SKM-1 (cell line): Measurements from ENCODE around the gene DOCK4.

Source experiments
- DNase-seq: peaks from one replicate; lab custom pipeline; 2025; ENCODE audit not compliant: unreplicated experiment; lab: John Stamatoyannopoulos, UW

The DOCK4 gene

GRCh38 chr7:112223310-112223709 lies 17.1 kb upstream of the DOCK4 start:
- no peak for DNase-seq

GRCh38 chr7:112220877-112221434 lies 14.8 kb upstream of the DOCK4 start:
- DNase-seq = no peak

DNA sequence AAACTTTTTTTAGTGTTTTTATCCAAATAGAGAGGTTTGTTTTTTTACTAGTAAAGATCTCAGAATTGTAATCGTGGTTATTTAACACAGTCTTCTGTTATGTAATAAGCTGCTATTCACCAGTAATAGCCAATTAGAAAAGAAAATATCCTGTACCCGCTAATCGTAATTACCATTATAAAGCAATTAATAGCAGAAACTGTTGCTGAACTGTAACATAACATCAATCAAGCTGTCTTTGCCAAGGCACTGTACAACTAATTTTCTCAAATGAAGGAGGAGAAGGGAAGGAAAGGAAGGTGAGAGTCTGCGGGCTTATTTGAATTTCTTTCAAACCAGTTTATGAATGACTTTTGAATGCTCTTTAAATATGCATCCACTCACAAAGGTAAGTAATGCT lies 9.6 kb upstream of the DOCK4 start:
- DNase-seq = no peak

DNA sequence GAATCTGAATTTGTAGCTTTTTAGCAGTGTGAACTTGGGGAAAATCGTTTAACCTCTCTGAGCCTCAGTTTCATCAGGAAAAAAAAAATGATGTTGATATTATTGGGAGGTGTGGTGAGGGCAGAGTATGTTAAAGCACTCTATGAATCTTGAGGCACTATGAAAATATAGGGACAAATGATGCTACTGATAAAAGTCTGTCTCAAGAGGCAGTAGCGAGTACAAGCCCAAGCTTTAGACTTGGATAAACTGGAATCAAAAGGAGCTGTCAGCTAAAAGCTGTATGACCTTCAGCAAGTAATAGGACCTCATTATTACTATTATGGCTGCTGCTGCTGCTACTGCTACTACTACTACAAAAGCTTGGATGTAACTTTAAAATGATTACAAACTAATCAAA lies 8.7 kb upstream of the DOCK4 start:
- DNase-seq = no peak

GRCh38 chr7:112214268-112214667 lies 8.1 kb upstream of the DOCK4 start:
- no peak for DNase-seq

DNA sequence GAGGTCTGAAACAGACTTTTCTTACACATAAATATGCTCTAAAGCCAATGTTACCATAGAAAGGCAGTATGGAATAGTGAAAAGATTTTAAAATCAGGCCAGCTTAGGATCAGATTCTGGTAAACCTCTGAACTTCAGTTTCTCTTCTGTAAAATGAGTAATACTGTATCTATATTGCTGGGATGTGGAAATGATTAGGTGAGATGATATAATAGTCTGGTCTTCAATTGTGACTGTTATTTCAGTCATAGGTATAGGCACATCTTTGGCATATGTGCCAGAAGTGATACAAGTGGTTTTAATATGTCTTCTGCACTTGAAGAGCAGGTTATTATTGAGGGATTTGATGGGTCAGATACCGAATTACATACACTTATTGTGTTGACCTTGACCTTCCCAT lies 7.5 kb upstream of the DOCK4 start:
- DNase-seq = no peak

GRCh38 chr7:112212571-112212970 lies 6.4 kb upstream of the DOCK4 start:
- no peak for DNase-seq

GRCh38 chr7:112211348-112211907 lies 5.2 kb upstream of the DOCK4 start:
- no peak for DNase-seq

DNA sequence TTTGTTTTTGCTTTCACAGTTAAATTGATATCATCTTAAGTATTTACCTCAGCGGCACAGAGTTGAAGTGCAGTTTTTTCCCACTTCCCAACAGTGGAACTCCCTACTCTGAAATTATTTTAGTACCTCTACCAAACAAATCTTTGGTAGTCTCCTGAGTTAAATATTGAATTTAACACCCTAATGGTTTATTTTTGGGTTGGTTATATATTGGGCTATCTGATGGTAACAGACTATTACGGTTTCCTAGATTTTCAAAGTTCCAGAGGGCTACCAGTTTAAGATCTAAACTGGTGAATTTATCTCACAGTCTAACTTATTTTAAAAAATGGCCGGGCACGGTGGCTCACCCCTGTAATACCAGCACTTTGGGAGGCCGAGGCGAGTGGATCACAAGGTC lies 1.6 kb upstream of the DOCK4 start:
- DNase-seq = no peak

DNA sequence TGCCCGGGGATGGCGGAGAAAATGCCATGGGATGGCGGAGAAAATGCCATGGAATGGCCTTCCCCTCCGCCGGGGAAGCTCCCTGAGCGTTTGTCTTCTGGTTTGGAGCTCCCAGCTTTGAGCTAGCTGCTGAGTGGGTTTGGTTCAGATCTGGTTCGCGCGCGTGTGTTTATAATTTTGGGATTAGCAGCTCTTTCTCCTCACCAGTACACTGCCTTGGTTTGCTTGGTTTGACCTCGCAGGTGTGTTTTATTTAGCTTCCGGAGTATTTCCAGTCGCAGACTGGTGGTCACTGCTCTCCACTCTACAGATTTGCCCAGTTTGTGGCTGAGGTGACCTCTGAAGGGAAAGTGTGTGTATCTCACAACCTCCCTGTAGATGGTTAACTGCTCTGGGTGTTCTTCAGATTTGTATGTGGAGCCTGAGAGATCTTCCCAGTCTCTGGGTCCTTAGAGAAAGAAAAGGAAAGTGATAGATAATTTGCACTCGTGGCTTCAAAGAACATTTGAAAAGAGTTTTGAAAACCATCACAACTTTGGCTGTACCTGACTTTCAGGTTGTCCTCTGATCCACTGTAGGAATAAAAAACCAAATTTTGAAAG lies 893 bp upstream of the DOCK4 start:
- DNase-seq = no peak

DNA sequence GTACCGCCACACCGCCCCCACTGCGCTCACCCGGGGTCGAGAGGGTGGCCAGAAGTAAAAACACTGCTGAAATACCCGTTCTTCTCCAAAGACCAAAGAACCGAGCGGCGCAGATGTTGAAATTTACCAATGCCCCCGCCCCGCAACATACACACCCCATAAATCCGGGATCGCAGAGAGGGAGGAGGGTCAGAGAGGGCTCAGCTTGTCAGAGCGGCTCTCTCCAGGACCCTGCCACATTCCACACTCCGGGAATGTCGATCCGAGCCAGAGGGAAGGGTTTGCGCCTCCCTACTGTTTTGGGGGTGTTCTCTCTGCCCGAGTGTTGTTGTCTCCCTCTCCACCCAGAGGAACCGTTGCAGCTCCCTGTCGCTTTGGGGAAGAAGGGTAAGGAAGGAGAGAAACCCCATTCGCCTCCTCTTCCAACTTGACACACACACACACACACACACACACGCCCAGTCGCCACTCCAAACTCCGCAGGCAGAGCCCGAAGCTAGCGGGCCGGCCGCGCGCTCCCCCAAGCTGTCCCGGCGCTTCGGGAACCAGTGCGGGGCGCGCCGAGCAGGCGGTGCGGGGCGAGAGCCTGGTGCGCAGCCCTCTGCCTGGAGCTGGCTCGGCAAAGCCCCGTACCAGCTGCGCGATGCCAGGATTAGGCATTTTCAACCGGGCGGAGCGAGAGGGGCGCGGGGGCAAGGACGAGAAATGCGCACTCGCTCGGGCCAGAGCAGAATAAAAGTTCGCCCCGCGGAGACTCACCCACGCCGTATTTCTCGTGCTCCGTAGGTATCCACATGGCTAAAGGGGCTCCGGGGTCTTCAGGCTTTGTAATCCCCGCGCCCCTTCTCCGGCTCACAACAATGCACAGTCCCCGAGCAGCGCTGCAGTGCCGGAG lies 609 bp downstream of the DOCK4 start:
- DNase-seq = no peak

DNA sequence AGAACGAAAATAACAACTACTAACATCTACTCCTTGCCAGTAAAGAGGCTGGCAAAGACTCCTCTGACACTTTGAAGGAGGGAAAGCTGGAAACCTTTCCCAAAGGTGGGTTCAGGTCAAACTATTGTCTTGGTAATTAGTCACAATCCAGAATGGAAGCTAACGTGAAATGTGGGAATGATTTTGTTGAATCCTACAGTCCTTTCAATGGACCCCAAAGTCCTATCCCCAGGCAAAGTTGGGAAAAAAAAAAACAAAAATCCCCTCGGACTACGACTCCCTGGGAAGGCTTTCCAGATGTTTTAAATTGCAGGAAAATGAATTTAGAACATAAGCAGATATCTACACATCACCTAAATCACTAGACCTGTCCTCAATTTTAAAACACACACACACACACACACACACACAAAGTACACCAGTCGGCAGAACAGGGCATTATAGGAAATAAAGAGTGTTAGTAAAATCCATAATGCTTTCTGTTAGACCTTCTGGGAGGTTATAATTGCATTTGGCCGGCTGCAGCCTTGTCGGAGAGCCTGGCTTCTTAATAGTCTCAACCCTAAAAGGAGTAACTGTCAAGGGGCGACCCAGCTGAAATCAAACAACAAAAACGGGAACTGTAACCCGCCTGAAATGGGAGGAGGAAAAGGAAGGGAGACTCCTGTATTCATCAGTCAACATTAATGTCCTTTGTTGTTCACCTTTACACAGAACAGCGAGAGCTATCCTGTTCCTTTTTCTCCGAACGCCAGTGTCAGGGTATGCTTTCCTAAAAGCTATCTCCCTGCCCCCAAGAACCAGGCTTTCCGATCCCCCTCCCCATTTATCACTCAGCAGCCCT lies 1.5 kb downstream of the DOCK4 start:
- peak; percentile 14 for DNase-seq

DNA sequence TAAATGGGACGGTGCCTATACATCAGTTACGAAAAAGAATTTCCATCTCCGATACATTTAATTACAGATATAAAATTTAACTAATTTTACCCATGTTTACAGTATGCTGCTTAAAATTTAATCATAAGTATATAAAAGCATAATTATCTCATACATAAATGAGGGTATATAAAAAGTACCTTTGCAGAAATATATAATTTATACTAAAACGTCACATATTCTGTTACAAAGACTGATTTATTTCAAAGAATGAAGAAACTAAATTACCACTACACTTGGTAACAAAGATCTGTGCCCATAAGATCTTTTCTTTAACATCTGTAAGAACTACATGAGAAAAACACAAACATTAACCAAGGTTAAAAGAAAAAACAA lies 2.8 kb downstream of the DOCK4 start:
- DNase-seq = no peak

DNA sequence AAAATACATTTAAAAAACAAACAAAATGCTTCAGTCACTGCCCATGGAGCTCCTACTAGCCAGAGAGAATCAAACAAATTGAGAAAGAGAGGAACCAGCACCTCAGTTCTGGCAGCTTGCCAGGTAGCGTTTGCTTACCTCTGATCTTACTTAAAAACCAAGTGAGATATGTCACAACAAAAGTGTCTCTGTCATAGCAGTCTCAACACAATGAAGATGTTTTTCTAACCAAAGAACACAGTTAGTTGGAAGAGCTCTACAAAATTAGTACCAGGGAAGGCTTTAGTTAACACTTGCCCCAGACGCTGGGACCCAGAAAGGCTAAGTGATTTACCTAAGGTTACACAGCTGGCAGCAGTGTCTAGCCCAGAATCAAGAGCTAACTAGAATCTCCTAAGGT lies 3.4 kb downstream of the DOCK4 start:
- DNase-seq = peak; percentile 3

GRCh38 chr7:112201839-112202238 lies 4.4 kb downstream of the DOCK4 start:
- no peak for DNase-seq

GRCh38 chr7:112201411-112201810 lies 4.8 kb downstream of the DOCK4 start:
- DNase-seq = no peak

DNA sequence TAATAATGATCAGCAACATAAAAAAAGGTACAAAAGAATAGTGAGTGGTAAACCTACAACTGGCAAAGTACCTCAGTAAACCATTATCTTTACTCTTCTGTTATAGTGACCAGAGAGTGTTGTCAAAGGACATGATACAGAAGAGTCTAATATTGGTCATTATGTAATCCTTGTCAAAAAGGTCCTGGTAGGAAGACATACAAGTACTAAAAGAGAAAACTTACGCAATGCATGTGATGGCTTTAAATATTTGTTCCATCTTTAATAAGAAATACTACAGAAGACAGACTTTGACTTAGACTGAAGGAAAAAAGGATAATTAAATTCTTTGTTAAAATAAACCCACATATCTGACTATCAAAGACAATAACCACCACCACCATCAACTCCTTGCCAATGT lies 6.5 kb downstream of the DOCK4 start:
- DNase-seq = no peak

DNA sequence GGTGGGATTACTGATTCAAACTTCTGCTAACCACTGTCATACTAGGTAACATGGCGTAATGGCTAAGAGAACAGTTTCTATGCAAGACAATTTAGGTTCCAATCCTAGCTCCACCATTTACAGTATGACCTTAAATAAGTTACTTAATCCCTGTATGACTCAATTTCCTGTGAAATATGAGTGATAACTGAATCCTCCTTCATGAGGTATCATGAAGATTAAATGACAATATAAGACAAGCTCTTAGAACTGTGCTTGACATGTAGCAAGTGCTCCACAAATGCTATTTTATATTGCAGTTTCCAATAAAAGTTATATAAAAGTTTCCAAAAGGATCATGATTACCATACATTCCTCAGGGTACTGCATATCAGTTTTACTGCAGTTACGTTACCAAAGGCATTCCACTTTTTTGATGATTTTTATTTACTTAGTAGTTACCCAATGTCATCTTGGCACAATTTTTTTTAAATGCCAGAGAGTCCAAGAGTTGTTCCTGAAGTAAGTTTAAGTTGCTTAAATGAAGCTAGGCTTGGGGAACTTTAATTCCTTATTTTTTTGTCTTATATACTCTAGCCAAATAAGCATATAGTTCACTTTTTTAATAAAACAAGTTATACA lies 7.1 kb downstream of the DOCK4 start:
- DNase-seq = no peak

DNA sequence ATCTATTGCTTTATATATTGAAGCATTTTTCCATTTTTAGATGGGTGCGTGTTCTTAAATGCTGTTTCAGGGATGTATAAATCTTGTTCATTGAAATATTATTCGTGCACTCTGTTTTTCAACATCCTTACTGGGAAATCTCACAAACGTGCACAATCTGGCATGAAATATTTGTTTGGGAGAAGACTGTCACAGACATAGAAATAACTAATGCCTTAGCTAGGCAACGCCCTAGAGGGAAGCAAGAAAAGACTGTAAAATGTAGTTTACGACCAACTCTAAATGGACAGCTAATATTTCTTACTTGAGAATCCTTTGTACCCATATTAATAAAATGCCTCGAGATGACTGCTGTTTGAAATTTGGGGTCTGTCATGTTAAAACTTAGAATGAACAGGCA lies 8.9 kb downstream of the DOCK4 start:
- no peak for DNase-seq

GRCh38 chr7:112195717-112196116 lies 10.5 kb downstream of the DOCK4 start:
- no peak for DNase-seq
